HG02852 (cell line): ENCODE measurements around the gene CTTNBP2NL.
A peak's percentile ranks its signal among the peaks of the same experiment; 100 is the strongest.
"Not testable (repeated sequence)": the region's sequence is repeated elsewhere in the genome, so short reads cannot be mapped to it uniquely, and the experiment has no call there.

Experiments used
- ATAC-seq: cut with Tn5 transposase; IDR thresholded peaks from one replicate; pipeline ENCODE4 v1.9.1; 2021; ENCODE audit warnings: mild to moderate bottlenecking, moderate library complexity; ENCODE audit not compliant: unreplicated experiment

Gene CTTNBP2NL

GRCh38 chr1:112460615-112461014 is 64.6 kb downstream of the CTTNBP2NL start:
- no peak for ATAC-seq

- no peak for ATAC-seq
Observed at GRCh38 chr1:112461200-112461871, 65.3 kb downstream of the CTTNBP2NL start.

- ATAC-seq, result no peak
Observed at GRCh38 chr1:112462953-112463279, 66.9 kb downstream of the CTTNBP2NL start.

GRCh38 chr1:112464501-112464900 is 68.5 kb downstream of the CTTNBP2NL start:
- ATAC-seq, result no peak

- no peak for ATAC-seq
Observed at GRCh38 chr1:112465122-112465521, 69.1 kb downstream of the CTTNBP2NL start.

- ATAC-seq, result peak; percentile 86
Observed at GRCh38 chr1:112466078-112466660, 70.2 kb downstream of the CTTNBP2NL start.

- not testable (repeated sequence) for ATAC-seq
Observed at GRCh38 chr1:112470324-112470723, 74.3 kb downstream of the CTTNBP2NL start.

GRCh38 chr1:112470966-112471365 is 75.0 kb downstream of the CTTNBP2NL start:
- ATAC-seq, result no peak

GRCh38 chr1:112472142-112472541 is 76.1 kb downstream of the CTTNBP2NL start:
- no peak for ATAC-seq

- no peak for ATAC-seq
Observed at GRCh38 chr1:112477550-112477949, 81.5 kb downstream of the CTTNBP2NL start.

- no peak for ATAC-seq
Observed at GRCh38 chr1:112478314-112478713, 82.3 kb downstream of the CTTNBP2NL start.

GRCh38 chr1:112486063-112486462 is 90.0 kb downstream of the CTTNBP2NL start:
- not testable (repeated sequence) for ATAC-seq

GRCh38 chr1:112487686-112488085 is 91.7 kb downstream of the CTTNBP2NL start:
- ATAC-seq, result not testable (repeated sequence)

GRCh38 chr1:112488141-112488540 is 92.1 kb downstream of the CTTNBP2NL start:
- ATAC-seq, result no peak

GRCh38 chr1:112492076-112492475 is 96.1 kb downstream of the CTTNBP2NL start:
- ATAC-seq, result no peak

GRCh38 chr1:112493351-112493750 is 97.3 kb downstream of the CTTNBP2NL start:
- ATAC-seq, result no peak

GRCh38 chr1:112496290-112496689 is 100.3 kb downstream of the CTTNBP2NL start:
- ATAC-seq, result no peak

- peak; percentile 53 for ATAC-seq
Observed at GRCh38 chr1:112501810-112502641, 106.0 kb downstream of the CTTNBP2NL start.

GRCh38 chr1:112502826-112503225 is 106.8 kb downstream of the CTTNBP2NL start:
- no peak for ATAC-seq

GRCh38 chr1:112504001-112504660 is 108.1 kb downstream of the CTTNBP2NL start:
- no peak for ATAC-seq

- no peak for ATAC-seq
Observed at GRCh38 chr1:112504661-112505399, 108.8 kb downstream of the CTTNBP2NL start.
